ENCODE results near the gene LPGAT1.

Gene LPGAT1

DNA sequence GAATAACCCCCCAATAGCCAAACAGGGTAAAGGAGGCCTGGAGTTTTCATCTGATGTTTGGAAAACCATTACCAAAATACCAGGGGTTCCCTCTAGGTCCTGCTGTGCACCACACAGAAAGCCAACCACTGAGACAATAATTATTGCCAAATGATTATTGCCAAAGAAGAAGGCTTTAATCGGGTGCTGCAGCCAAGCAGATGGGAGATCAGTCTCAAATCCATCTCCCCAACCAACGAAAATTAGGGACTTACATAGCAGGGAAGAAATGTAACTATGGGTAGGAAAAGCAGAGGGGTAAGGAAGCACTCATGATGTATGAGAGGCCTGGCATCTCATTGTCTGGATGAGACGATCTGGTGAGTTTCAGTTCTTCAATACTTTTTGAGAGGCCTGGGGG is 28.8 kb upstream of the LPGAT1 start:
- TF ChIP-seq, protein P1, sequence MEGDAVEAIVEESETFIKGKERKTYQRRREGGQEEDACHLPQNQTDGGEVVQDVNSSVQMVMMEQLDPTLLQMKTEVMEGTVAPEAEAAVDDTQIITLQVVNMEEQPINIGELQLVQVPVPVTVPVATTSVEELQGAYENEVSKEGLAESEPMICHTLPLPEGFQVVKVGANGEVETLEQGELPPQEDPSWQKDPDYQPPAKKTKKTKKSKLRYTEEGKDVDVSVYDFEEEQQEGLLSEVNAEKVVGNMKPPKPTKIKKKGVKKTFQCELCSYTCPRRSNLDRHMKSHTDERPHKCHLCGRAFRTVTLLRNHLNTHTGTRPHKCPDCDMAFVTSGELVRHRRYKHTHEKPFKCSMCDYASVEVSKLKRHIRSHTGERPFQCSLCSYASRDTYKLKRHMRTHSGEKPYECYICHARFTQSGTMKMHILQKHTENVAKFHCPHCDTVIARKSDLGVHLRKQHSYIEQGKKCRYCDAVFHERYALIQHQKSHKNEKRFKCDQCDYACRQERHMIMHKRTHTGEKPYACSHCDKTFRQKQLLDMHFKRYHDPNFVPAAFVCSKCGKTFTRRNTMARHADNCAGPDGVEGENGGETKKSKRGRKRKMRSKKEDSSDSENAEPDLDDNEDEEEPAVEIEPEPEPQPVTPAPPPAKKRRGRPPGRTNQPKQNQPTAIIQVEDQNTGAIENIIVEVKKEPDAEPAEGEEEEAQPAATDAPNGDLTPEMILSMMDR (IDR thresholded peaks at IDR 0.05) = no peak

DNA sequence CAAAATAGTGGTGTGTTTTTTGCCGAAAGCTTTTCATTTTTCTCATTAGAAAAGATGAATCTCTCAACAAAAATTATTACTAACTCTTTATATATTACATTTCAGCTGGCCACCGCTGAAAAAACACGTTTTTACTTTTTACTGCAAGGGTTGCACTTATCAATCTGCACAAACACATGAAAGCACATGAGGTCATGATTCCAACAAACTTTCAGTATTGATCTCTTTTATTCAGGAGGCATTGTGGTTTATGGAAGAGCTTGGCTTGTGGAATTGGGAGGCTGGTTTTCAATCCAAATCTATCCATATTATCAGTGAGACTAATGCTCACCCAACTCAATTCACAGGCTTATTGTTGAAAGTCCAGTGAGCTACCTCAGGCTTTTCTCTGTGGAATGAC is 20.6 kb upstream of the LPGAT1 start:
- TF ChIP-seq, protein P1 (IDR thresholded peaks at IDR 0.05) = no peak

DNA sequence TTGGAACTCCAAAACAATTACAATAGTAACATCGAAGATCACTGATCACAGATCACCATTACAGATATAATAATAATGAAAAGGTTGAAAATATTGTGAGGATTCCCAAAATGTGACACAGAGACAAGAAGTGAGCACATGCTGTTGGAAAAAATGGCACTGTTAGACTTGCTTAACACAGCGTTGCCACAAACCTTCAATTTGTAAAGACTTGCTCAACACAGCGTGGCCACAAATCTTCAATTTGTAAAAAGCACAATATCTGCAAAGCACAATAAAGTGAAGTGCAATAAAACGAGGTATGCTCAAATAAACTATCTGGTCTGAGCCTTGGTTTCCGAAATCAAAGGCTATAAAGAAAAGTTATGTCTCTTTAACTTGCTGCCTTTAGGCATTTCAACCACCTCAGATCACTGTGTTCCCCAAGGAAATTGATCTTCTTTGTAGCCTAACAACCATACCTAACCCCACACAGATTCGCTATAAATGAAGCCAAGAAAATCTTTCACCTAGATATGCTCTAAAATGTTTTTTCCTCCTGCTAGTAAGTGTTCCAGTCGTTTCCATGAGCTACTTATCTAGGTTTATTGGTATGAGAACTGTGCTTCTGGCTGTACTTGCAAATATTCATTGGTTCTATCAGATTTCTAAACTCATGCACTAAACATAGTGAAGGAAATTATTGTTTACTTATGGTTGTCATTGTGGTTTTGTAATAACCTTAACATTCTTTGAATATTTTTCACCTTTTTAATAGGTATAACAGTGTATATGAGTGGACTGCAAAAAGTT is 13.1 kb upstream of the LPGAT1 start:
- TF ChIP-seq, protein P1 (IDR thresholded peaks at IDR 0.05) = no peak

DNA sequence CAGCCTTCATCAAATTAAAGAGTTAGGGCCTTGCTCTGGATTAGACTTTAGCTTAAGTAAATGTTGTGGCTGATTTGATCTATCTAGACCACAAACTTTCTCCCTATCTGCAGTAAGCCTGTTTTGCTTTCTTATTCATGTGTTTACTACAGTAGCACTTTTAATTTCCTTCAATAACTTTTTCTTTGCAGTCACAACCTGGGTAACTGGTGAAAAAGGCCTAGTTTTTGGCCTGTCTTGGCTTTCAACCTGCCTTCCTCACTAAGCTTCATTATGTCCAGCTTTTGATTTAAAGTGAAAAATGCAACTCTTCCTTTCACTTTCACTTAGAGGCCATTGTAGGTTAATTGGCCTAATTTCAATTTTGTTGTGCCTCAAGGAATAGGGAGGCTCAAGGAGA is 12.5 kb upstream of the LPGAT1 start:
- TF ChIP-seq, protein P1 (IDR thresholded peaks at IDR 0.05) = no peak

DNA sequence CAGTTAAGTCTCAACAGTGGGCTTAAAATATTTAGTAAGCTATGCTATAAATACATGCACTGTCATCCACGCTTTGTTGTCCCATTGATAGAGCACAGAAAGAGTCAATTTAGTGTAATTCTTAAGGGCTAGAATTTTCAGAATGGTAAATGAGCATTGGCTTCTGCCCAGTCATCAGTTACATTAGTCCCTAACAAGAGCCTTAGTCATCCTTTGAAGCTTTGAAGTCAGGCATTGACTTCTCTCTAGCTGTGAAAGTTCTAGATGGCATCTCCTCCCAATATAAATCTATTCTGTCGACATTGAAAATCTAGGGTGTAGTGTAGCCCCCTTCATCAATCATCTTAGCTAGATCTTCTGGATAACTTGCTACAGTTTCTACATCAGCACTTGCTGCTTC is 12.0 kb upstream of the LPGAT1 start:
- TF ChIP-seq, protein P1 (IDR thresholded peaks at IDR 0.05) = no peak

DNA sequence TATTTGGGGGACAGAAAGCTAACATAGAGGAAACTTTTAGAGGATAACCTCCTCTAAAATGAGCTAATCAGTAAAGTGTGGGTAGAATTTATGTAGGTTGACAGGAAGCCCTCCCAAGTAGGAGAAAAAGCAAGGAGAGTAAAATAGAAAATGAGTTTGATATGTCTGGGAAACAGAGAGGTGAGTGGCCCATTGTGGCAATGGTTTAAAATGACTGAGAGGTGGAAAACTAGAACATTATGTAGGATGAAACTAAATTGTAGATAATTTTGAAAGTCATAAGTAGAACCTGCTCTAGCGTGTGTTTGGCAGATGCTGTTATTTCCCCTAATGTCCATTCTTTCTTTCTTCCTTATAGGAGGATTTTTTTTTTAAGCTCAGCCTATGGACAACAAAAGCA is 8.5 kb upstream of the LPGAT1 start:
- TF ChIP-seq, protein P1 (IDR thresholded peaks at IDR 0.05) = no peak

DNA sequence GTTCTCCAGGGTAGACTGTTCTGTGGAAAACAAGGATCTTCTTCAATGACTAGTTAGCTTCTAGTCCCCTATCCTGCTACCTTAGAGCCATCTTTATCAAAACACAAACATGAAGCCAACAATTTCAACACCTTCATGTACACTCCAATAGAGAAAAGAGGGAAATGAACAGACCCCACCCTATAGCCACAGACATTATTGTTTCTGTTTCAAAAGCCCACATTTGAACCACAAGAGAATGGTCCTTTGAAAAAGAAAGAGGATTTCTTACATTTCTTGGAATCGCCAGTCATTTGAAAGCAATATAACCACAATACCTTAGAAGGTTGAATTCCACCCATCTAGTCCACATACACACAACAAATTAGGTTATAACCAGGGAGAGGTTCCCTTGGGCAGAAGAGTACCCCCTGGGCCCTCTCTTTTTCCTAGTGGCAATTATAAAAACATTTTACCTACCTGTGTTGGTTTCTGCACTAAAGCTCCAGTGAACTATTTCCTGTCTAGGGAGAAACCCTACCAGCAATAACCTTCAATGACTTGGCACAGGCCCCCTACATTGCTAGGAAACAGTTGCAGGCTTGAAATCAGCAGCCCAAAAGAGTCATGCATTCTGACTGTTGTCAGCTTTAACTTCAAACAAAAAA is 2.7 kb upstream of the LPGAT1 start:
- TF ChIP-seq, protein P1 (IDR thresholded peaks at IDR 0.05) = no peak

Measured in LNCAP (cell line).